CD4-positive, alpha-beta T cell treated with Interleukin-10 for 1 hour (primary cell): ENCODE results near the gene TXNIP.

Experiments used
- DNase-seq: peaks from one replicate; pipeline ENCODE4 v3.0.0-alpha.2; 2020

TXNIP gene

GRCh38 chr1:145983960-145984830 lies 12.2 kb downstream of the TXNIP start:
- peak; percentile 61 for DNase-seq

GRCh38 chr1:145983206-145983675 lies 13.1 kb downstream of the TXNIP start:
- DNase-seq: no peak

GRCh38 chr1:145982010-145982723 lies 14.2 kb downstream of the TXNIP start:
- no peak for DNase-seq

- no peak for DNase-seq
Measured at GRCh38 chr1:145980457-145980994, 15.9 kb downstream of the TXNIP start.

- peak; percentile 63 for DNase-seq
Measured at GRCh38 chr1:145979746-145980456, 16.5 kb downstream of the TXNIP start.

GRCh38 chr1:145978854-145979745 lies 17.3 kb downstream of the TXNIP start:
- peak; percentile 93 for DNase-seq

GRCh38 chr1:145978471-145978853 lies 17.9 kb downstream of the TXNIP start:
- no peak for DNase-seq

- DNase-seq: peak; percentile 87
Measured at GRCh38 chr1:145977486-145978470, 18.6 kb downstream of the TXNIP start.

GRCh38 chr1:145977016-145977415 lies 19.4 kb downstream of the TXNIP start:
- no peak for DNase-seq

GRCh38 chr1:145975216-145975615 lies 21.2 kb downstream of the TXNIP start:
- no peak for DNase-seq

- DNase-seq: no peak
Measured at GRCh38 chr1:145974721-145975120, 21.7 kb downstream of the TXNIP start.

- no peak for DNase-seq
Measured at GRCh38 chr1:145972580-145972979, 23.8 kb downstream of the TXNIP start.

- DNase-seq: no peak
Measured at GRCh38 chr1:145967288-145967687, 29.1 kb downstream of the TXNIP start.

GRCh38 chr1:145965119-145965744 lies 31.1 kb downstream of the TXNIP start:
- no peak for DNase-seq

- DNase-seq: peak; percentile 94
Measured at GRCh38 chr1:145964328-145965118, 31.9 kb downstream of the TXNIP start, which contains the start of the genes ANKRD34A and POLR3GL. TSS of gene ANKRD34A (minus strand) at chr1:145964575. CDS start at chr1:145961759, 2,816 bp downstream. TSS of gene POLR3GL (plus strand) at chr1:145964690. CDS start at chr1:145974866, 10,176 bp downstream.

GRCh38 chr1:145963265-145964019 lies 32.9 kb downstream of the TXNIP start:
- no peak for DNase-seq

- DNase-seq: peak; percentile 51
Measured at GRCh38 chr1:145962157-145963102, 33.9 kb downstream of the TXNIP start.
